Neural cell (in vitro differentiated cells): ENCODE measurements around the gene LRRK2. TPM values are rescaled to one million over a fixed set of nuclear protein-coding genes. Genes with fewer than 3 reads are reported as not detected.

Experiments used
- H2AFZ ChIP-seq: fragments of 200-600, 300-800 bp; sonication (generic), shearing (Covaris generic); 2 replicates; pipeline ENCODE4 v1.6.0; 2014; ENCODE audit warnings: low read depth, mild to moderate bottlenecking, antibody characterized with exemption, low read length, moderate library complexity
- H3F3A ChIP-seq: fragments of 200-600 bp; shearing (Covaris generic); 2 replicates; pipeline ENCODE4 v1.6.1; 2016; ENCODE audit warnings: mild to moderate bottlenecking, moderate library complexity, mixed read lengths, antibody characterized with exemption, low read length; ENCODE audit not compliant: insufficient read depth, poor library complexity, severe bottlenecking
- H3K27ac ChIP-seq: fragments of 200-600, 300-800 bp; sonication (generic), shearing (Covaris generic); 2 replicates; pipeline ENCODE4 v1.5.1; 2014; ENCODE audit warnings: mild to moderate bottlenecking, low read length, moderate library complexity
- H3K27me3 ChIP-seq: fragments of 300-800, 200-600 bp; sonication (generic), shearing (Covaris generic); 2 replicates; pipeline ENCODE4 v1.6.0; 2014; ENCODE audit warnings: mild to moderate bottlenecking, low read depth, low read length, moderate library complexity; ENCODE audit not compliant: insufficient read depth
- H3K36me3 ChIP-seq: fragments of 300-800, 200-600 bp; sonication (generic), shearing (Covaris generic); 2 replicates; pipeline ENCODE4 v1.5.1; 2014; ENCODE audit warnings: mild to moderate bottlenecking, antibody characterized with exemption, low read length, moderate library complexity; ENCODE audit not compliant: insufficient read depth
- H3K4me2 ChIP-seq: fragments of 300-800, 200-600 bp; sonication (generic), shearing (Covaris generic); 2 replicates; pipeline ENCODE4 v1.6.0; 2014; ENCODE audit warnings: mild to moderate bottlenecking, low read length
- H3K4me3 ChIP-seq: fragments of 300-800, 200-600 bp; sonication (generic), shearing (Covaris generic); 2 replicates; pipeline ENCODE4 v1.5.1; 2014; ENCODE audit warnings: mild to moderate bottlenecking, low read length, moderate library complexity
- H3K79me2 ChIP-seq: fragments of 200-600 bp; shearing (Covaris generic); replicated peaks from 2 replicates; pipeline ENCODE4 v1.6.0; 2014; ENCODE audit warnings: mild to moderate bottlenecking, low read length, moderate library complexity; ENCODE audit not compliant: insufficient read depth
- H3K9ac ChIP-seq: fragments of 300-800, 200-600 bp; sonication (generic), shearing (Covaris generic); 2 replicates; pipeline ENCODE4 v1.6.1; 2016; ENCODE audit warnings: mild to moderate bottlenecking, low read length, mixed read lengths
- H3K9me2 ChIP-seq: fragments of 200-600 bp; shearing (Covaris generic); 2 replicates; pipeline ENCODE4 v1.6.1; 2016; ENCODE audit warnings: mild to moderate bottlenecking, low read length, mixed read lengths; ENCODE audit not compliant: insufficient read depth
- H3K9me3 ChIP-seq: fragments of 200-600, 300-800 bp; sonication (generic), shearing (Covaris generic); 2 replicates; pipeline ENCODE4 v1.6.1; 2016; ENCODE audit warnings: mild to moderate bottlenecking, mixed run types, low read length, moderate library complexity, mixed read lengths
- H4K20me1 ChIP-seq: fragments of 200-600 bp; shearing (Covaris generic); 2 replicates; pipeline ENCODE4 v1.6.1; 2016; ENCODE audit warnings: mild to moderate bottlenecking, mixed run types; ENCODE audit not compliant: insufficient read depth
- EP300 ChIP-seq: fragments of 450-650 bp; conservative IDR thresholded peaks from 2 replicates; pipeline ENCODE4 v1.6.1; 2014; ENCODE audit warnings: antibody characterized with exemption, mild to moderate bottlenecking, moderate library complexity; ENCODE audit not compliant: poor library complexity, severe bottlenecking
- EZH2 ChIP-seq: fragments of 200-600, 300-800 bp; shearing (Covaris generic), sonication (generic); IDR thresholded peaks from 2 replicates; pipeline ENCODE4 v1.6.1; 2014; ENCODE audit warnings: antibody characterized with exemption, low read length, borderline replicate concordance, mild to moderate bottlenecking; ENCODE audit not compliant: insufficient read depth, poor library complexity, severe bottlenecking
- MXI1 ChIP-seq: fragments of 450-650 bp; conservative IDR thresholded peaks from 2 replicates; pipeline ENCODE4 v1.6.1; 2014; ENCODE audit warnings: antibody characterized with exemption, mild to moderate bottlenecking; ENCODE audit not compliant: poor library complexity, severe bottlenecking
- POLR2AphosphoS5 ChIP-seq: IDR thresholded peaks from 2 replicates; pipeline ENCODE4 v1.6.1; 2012
- RAD21 ChIP-seq: fragments of 450-650 bp; conservative IDR thresholded peaks from 2 replicates; pipeline ENCODE4 v1.6.1; 2014; ENCODE audit warnings: antibody characterized with exemption, mild to moderate bottlenecking, moderate library complexity
- REST ChIP-seq: IDR thresholded peaks from 2 replicates; pipeline ENCODE4 v1.6.1; 2012; ENCODE audit warnings: borderline replicate concordance
- SMC3 ChIP-seq: fragments of 450-650 bp; conservative IDR thresholded peaks from 2 replicates; pipeline ENCODE4 v1.6.1; 2014; ENCODE audit warnings: antibody characterized with exemption, mild to moderate bottlenecking, moderate library complexity; ENCODE audit not compliant: poor library complexity
- TAF1 ChIP-seq: IDR thresholded peaks from 2 replicates; pipeline ENCODE4 v1.6.1; 2012; ENCODE audit warnings: low read depth
- polyA plus RNA-seq: library from polyadenylated mRNA; depleted of rRNA; stranded (reverse); fragments of >200 nt; gene quantifications from 2 replicates; pipeline ENCODE4 v1.2.3, GENCODE V29; 2014
- TF ChIP-seq, protein P1 (sequence below): fragments of 450-650 bp; IDR thresholded peaks from 2 replicates; pipeline ENCODE4 v1.5.1; 2014; ENCODE audit warnings: antibody characterized with exemption, mild to moderate bottlenecking, moderate library complexity; ENCODE audit not compliant: poor library complexity, severe bottlenecking

Gene LRRK2
- polyA plus RNA-seq, 1 donor from 2014 or later = 0.54 TPM

- no peaks in the 10 kb centered on the region for H3K79me2 ChIP-seq
Observed at GRCh38 chr12:40281791-40282364, 57.1 kb downstream of the LRRK2 start.

GRCh38 chr12:40286583-40286982, 61.8 kb downstream of the LRRK2 start:
- Histone ChIP-seq H3K9me3 (no peaks in the 10 kb centered on the region), H3K9me2 (no peaks in the 10 kb centered on the region), H4K20me1 (no peaks in the 10 kb centered on the region), H3K79me2 (no peaks in the 10 kb centered on the region), H2AFZ (no peak overlapping the region), H3K27ac (no peak overlapping the region), H3K9ac (no peak overlapping the region), H3F3A (no peaks in the 10 kb centered on the region), H3K4me2 (no peak overlapping the region), H3K4me3 (no peak overlapping the region), H3K36me3 (no peaks in the 10 kb centered on the region), H3K27me3 (no peaks in the 10 kb centered on the region)
- no peak for TF ChIP-seq TAF1
- TF ChIP-seq RAD21 = no peak
- TF ChIP-seq, protein P1, sequence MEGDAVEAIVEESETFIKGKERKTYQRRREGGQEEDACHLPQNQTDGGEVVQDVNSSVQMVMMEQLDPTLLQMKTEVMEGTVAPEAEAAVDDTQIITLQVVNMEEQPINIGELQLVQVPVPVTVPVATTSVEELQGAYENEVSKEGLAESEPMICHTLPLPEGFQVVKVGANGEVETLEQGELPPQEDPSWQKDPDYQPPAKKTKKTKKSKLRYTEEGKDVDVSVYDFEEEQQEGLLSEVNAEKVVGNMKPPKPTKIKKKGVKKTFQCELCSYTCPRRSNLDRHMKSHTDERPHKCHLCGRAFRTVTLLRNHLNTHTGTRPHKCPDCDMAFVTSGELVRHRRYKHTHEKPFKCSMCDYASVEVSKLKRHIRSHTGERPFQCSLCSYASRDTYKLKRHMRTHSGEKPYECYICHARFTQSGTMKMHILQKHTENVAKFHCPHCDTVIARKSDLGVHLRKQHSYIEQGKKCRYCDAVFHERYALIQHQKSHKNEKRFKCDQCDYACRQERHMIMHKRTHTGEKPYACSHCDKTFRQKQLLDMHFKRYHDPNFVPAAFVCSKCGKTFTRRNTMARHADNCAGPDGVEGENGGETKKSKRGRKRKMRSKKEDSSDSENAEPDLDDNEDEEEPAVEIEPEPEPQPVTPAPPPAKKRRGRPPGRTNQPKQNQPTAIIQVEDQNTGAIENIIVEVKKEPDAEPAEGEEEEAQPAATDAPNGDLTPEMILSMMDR = no peak
- no peak for TF ChIP-seq EZH2

More at GRCh38 chr12:40281791-40282364, 57.1 kb downstream of the LRRK2 start:
- H3F3A ChIP-seq = no peaks in the 10 kb centered on the region
- H3K27me3 ChIP-seq = no peaks in the 10 kb centered on the region
- no peak overlapping the region for H3K9ac ChIP-seq
- H4K20me1 ChIP-seq = no peaks in the 10 kb centered on the region
- no peaks in the 10 kb centered on the region for H3K9me3 ChIP-seq
- no peak overlapping the region for H3K27ac ChIP-seq
- no peaks in the 10 kb centered on the region for H3K36me3 ChIP-seq
- H2AFZ ChIP-seq = no peak overlapping the region
- H3K9me2 ChIP-seq = no peaks in the 10 kb centered on the region
- H3K4me3 ChIP-seq = no peak overlapping the region
- H3K4me2 ChIP-seq = no peak overlapping the region
- TF ChIP-seq REST (no peak), MXI1 (no peak), EZH2 (no peak), TAF1 (no peak), POLR2AphosphoS5 (no peak), SMC3 (no peak), EP300 (no peak), RAD21 (no peak)
- TF ChIP-seq, protein P1 = no peak
